GM19455 (cell line): ENCODE data around the gene MTF1.

Experiments used
- ATAC-seq: cut with Tn5 transposase; IDR thresholded peaks from one replicate; pipeline ENCODE4 v1.9.1; 2021; ENCODE audit not compliant: unreplicated experiment

MTF1 gene

GRCh38 chr1:37831809-37832208 is 27.6 kb downstream of the MTF1 start:
- no peak for ATAC-seq

GRCh38 chr1:37831109-37831508 is 28.3 kb downstream of the MTF1 start:
- ATAC-seq: no peak

- no peak for ATAC-seq
These were observed 30.9 kb downstream of the MTF1 start for GRCh38 chr1:37828410-37829074.

GRCh38 chr1:37825506-37825905 is 33.9 kb downstream of the MTF1 start:
- no peak for ATAC-seq

- ATAC-seq: no peak
These were observed 35.4 kb downstream of the MTF1 start for GRCh38 chr1:37824001-37824400.

GRCh38 chr1:37822906-37823815 is 36.2 kb downstream of the MTF1 start:
- ATAC-seq: no peak

- no peak for ATAC-seq
These were observed 37.9 kb downstream of the MTF1 start for GRCh38 chr1:37821481-37821880.

GRCh38 chr1:37817481-37817880 is 41.9 kb downstream of the MTF1 start:
- no peak for ATAC-seq

GRCh38 chr1:37814252-37814651 is 45.1 kb downstream of the MTF1 start:
- no peak for ATAC-seq

- no peak for ATAC-seq
These were observed 45.8 kb downstream of the MTF1 start for GRCh38 chr1:37813529-37814145.

GRCh38 chr1:37811027-37811655 is 48.3 kb downstream of the MTF1 start:
- no peak for ATAC-seq

GRCh38 chr1:37809942-37810341 is 49.5 kb downstream of the MTF1 start:
- ATAC-seq: no peak

- ATAC-seq: peak; percentile 41
These were observed 50.7 kb downstream of the MTF1 start for GRCh38 chr1:37808369-37809319.

GRCh38 chr1:37807555-37808368 is 51.6 kb downstream of the MTF1 start, which contains the start of the genes C1orf122 and YRDC:
Gene C1orf122 (plus strand): TSS chr1:37807790. CDS start chr1:37808405, 615 bp downstream.
Gene YRDC (minus strand): TSS chr1:37808208. CDS start chr1:37808180, 28 bp downstream.
- ATAC-seq: peak; percentile 86

GRCh38 chr1:37807220-37807554 is 52.2 kb downstream of the MTF1 start:
- ATAC-seq: no peak

GRCh38 chr1:37802439-37802838 is 57.0 kb downstream of the MTF1 start:
- no peak for ATAC-seq

- ATAC-seq: no peak
These were observed 61.5 kb downstream of the MTF1 start for GRCh38 chr1:37797750-37798345.

GRCh38 chr1:37795340-37796125 is 63.9 kb downstream of the MTF1 start:
- no peak for ATAC-seq
